Measurements from ENCODE around the gene SEC24A.
"Not testable (repeated sequence)": the region's sequence is repeated elsewhere in the genome, so short reads cannot be mapped to it uniquely, and the experiment has no call there.

Gene SEC24A

GRCh38 chr5:134650660-134651059, 2.1 kb downstream of the SEC24A start:
- DNase-seq (ENCODE audit: low spot score): not testable (repeated sequence)

- DNase-seq (ENCODE audit: low spot score): no peak
These were observed 2.9 kb downstream of the SEC24A start for GRCh38 chr5:134651531-134651930.

GRCh38 chr5:134656690-134657089, 8.1 kb downstream of the SEC24A start:
- no peak for DNase-seq (ENCODE audit: low spot score)

GRCh38 chr5:134659456-134659855, 10.9 kb downstream of the SEC24A start:
- DNase-seq (ENCODE audit: low spot score): no peak

GRCh38 chr5:134659922-134660321, 11.3 kb downstream of the SEC24A start:
- no peak for DNase-seq (ENCODE audit: low spot score)

- DNase-seq (ENCODE audit: low spot score): no peak
These were observed 14.4 kb downstream of the SEC24A start for GRCh38 chr5:134662971-134663370.

- no peak for DNase-seq (ENCODE audit: low spot score)
These were observed 15.9 kb downstream of the SEC24A start for GRCh38 chr5:134664448-134664847.

GRCh38 chr5:134673546-134673945, 25.0 kb downstream of the SEC24A start:
- not testable (repeated sequence) for DNase-seq (ENCODE audit: low spot score)

GRCh38 chr5:134677357-134677756, 28.8 kb downstream of the SEC24A start:
- not testable (repeated sequence) for DNase-seq (ENCODE audit: low spot score)

GRCh38 chr5:134690144-134690543, 41.6 kb downstream of the SEC24A start:
- not testable (repeated sequence) for DNase-seq (ENCODE audit: low spot score)

- no peak for DNase-seq (ENCODE audit: low spot score)
These were observed 44.1 kb downstream of the SEC24A start for GRCh38 chr5:134692722-134693121.

GRCh38 chr5:134708301-134708700, 59.7 kb downstream of the SEC24A start:
- no peak for DNase-seq (ENCODE audit: low spot score)

GRCh38 chr5:134714120-134714519, 65.5 kb downstream of the SEC24A start:
- DNase-seq (ENCODE audit: low spot score): no peak

- no peak for DNase-seq (ENCODE audit: low spot score)
These were observed 66.0 kb downstream of the SEC24A start for GRCh38 chr5:134714541-134714940.

GRCh38 chr5:134715466-134715865, 66.9 kb downstream of the SEC24A start:
- DNase-seq (ENCODE audit: low spot score): not testable (repeated sequence)

GRCh38 chr5:134724872-134725271, 76.3 kb downstream of the SEC24A start:
- DNase-seq (ENCODE audit: low spot score): no peak

- DNase-seq (ENCODE audit: low spot score): no peak
These were observed 84.2 kb downstream of the SEC24A start for GRCh38 chr5:134732819-134733218.

GRCh38 chr5:134735243-134735642, 86.7 kb downstream of the SEC24A start:
- no peak for DNase-seq (ENCODE audit: low spot score)

GRCh38 chr5:134736173-134736812, 87.7 kb downstream of the SEC24A start:
- no peak for DNase-seq (ENCODE audit: low spot score)

- DNase-seq (ENCODE audit: low spot score): peak; percentile 97
These were observed 89.8 kb downstream of the SEC24A start, which contains the start of gene CAMLG for GRCh38 chr5:134738133-134738962. Gene CAMLG (plus strand): TSS chr5:134738548. CDS start chr5:134738621, 73 bp downstream.

- DNase-seq (ENCODE audit: low spot score): peak; percentile 46
These were observed 90.5 kb downstream of the SEC24A start for GRCh38 chr5:134738963-134739661.

- no peak for DNase-seq (ENCODE audit: low spot score)
These were observed 92.5 kb downstream of the SEC24A start for GRCh38 chr5:134741052-134741451.

- DNase-seq (ENCODE audit: low spot score): no peak
These were observed 93.5 kb downstream of the SEC24A start for GRCh38 chr5:134742134-134742533.
